ENCODE results near the gene CCDC112.

Gene CCDC112

DNA sequence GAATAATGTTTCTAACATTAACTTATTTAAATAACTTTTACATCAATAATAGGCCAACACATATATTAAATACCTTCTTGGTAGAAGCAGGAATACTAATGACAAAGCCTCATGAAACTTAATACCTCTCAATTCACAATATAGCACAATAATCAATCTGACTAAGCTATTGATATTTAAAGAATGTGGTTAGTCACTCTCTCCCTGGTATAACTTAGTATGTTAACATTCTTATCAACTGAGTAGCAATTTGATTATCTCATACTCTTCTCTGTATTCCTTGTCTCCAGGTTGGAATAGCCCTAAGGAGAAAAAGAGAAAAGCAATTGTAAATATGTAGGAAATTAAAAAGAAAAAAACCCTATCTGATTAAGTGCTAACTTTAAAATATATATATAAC is 28.8 kb downstream of the CCDC112 start:
- no peak for TF ChIP-seq PPARA (CRISPR knock-in tag; IDR thresholded peaks at IDR 0.05; ENCODE audit: borderline replicate concordance)
- TF ChIP-seq ISL1 (CRISPR knock-in tag; IDR thresholded peaks at IDR 0.05): 0 out of 2 replicates have a peak, but pooled peaks have one; percentile 23
- ATAC-seq: no peak

DNA sequence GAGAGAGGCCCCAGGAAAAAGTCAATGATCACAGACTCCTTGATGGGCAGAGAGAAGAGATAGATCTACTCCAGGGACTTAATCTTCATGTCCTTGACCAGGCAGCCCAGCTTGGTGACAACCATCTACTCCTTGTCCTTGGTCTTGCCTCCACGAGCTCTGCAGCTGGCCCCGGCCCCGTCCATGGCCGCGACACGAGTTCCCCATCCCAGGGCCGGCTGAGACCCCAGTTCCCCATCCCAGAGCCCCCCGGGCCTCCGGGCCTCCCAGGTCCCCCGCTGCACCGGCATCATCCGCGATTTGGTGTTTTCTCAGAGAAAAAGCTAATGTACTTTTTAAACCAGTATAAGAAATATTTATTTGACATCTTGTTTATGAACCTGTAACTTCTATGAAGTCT is 31.2 kb downstream of the CCDC112 start:
- TF ChIP-seq OSR1 (CRISPR knock-in tag; IDR thresholded peaks at IDR 0.05) (no peak), SNAI2 (CRISPR knock-in tag; IDR thresholded peaks at IDR 0.05) (no peak), PPARA (CRISPR knock-in tag; IDR thresholded peaks at IDR 0.05; ENCODE audit: borderline replicate concordance) (no peak), CSDC2 (CRISPR knock-in tag; IDR thresholded peaks at IDR 0.05) (no peak), ZNF8 (CRISPR knock-in tag; IDR thresholded peaks at IDR 0.05) (no peak), TCF4 (CRISPR knock-in tag; IDR thresholded peaks at IDR 0.05; ENCODE audit: borderline replicate concordance) (no peak), ZNF70 (CRISPR knock-in tag; IDR thresholded peaks at IDR 0.05) (no peak), ZFP30 (CRISPR knock-in tag; IDR thresholded peaks at IDR 0.05) (no peak), ZFP3 (CRISPR knock-in tag; IDR thresholded peaks at IDR 0.05) (no peak), ZC3H10 (CRISPR knock-in tag; IDR thresholded peaks at IDR 0.05) (no peak), ZNF565 (CRISPR knock-in tag; conservative IDR thresholded peaks at IDR 0.05; ENCODE audit: low read depth) (no peak), BACH2 (CRISPR knock-in tag; IDR thresholded peaks at IDR 0.05; ENCODE audit: borderline replicate concordance) (no peak), ESRRG (CRISPR knock-in tag; IDR thresholded peaks at IDR 0.05) (no peak)
- TF ChIP-seq, protein P1, sequence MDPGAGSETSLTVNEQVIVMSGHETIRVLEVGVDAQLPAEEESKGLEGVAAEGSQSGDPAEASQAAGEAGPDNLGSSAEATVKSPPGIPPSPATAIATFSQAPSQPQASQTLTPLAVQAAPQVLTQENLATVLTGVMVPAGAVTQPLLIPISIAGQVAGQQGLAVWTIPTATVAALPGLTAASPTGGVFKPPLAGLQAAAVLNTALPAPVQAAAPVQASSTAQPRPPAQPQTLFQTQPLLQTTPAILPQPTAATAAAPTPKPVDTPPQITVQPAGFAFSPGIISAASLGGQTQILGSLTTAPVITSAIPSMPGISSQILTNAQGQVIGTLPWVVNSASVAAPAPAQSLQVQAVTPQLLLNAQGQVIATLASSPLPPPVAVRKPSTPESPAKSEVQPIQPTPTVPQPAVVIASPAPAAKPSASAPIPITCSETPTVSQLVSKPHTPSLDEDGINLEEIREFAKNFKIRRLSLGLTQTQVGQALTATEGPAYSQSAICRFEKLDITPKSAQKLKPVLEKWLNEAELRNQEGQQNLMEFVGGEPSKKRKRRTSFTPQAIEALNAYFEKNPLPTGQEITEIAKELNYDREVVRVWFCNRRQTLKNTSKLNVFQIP (CRISPR knock-in tag; IDR thresholded peaks at IDR 0.05; ENCODE audit: borderline replicate concordance, low read depth): no peak
- TF ChIP-seq, protein P2, sequence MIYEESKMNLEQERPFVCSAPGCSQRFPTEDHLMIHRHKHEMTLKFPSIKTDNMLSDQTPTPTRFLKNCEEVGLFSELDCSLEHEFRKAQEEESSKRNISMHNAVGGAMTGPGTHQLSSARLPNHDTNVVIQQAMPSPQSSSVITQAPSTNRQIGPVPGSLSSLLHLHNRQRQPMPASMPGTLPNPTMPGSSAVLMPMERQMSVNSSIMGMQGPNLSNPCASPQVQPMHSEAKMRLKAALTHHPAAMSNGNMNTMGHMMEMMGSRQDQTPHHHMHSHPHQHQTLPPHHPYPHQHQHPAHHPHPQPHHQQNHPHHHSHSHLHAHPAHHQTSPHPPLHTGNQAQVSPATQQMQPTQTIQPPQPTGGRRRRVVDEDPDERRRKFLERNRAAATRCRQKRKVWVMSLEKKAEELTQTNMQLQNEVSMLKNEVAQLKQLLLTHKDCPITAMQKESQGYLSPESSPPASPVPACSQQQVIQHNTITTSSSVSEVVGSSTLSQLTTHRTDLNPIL (CRISPR knock-in tag; IDR thresholded peaks at IDR 0.05; ENCODE audit: low read depth): no peak
- TF ChIP-seq, protein P3, sequence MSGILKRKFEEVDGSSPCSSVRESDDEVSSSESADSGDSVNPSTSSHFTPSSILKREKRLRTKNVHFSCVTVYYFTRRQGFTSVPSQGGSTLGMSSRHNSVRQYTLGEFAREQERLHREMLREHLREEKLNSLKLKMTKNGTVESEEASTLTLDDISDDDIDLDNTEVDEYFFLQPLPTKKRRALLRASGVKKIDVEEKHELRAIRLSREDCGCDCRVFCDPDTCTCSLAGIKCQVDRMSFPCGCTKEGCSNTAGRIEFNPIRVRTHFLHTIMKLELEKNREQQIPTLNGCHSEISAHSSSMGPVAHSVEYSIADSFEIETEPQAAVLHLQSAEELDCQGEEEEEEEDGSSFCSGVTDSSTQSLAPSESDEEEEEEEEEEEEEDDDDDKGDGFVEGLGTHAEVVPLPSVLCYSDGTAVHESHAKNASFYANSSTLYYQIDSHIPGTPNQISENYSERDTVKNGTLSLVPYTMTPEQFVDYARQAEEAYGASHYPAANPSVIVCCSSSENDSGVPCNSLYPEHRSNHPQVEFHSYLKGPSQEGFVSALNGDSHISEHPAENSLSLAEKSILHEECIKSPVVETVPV (CRISPR knock-in tag; IDR thresholded peaks at IDR 0.05): no peak
- TF ChIP-seq, protein P4, sequence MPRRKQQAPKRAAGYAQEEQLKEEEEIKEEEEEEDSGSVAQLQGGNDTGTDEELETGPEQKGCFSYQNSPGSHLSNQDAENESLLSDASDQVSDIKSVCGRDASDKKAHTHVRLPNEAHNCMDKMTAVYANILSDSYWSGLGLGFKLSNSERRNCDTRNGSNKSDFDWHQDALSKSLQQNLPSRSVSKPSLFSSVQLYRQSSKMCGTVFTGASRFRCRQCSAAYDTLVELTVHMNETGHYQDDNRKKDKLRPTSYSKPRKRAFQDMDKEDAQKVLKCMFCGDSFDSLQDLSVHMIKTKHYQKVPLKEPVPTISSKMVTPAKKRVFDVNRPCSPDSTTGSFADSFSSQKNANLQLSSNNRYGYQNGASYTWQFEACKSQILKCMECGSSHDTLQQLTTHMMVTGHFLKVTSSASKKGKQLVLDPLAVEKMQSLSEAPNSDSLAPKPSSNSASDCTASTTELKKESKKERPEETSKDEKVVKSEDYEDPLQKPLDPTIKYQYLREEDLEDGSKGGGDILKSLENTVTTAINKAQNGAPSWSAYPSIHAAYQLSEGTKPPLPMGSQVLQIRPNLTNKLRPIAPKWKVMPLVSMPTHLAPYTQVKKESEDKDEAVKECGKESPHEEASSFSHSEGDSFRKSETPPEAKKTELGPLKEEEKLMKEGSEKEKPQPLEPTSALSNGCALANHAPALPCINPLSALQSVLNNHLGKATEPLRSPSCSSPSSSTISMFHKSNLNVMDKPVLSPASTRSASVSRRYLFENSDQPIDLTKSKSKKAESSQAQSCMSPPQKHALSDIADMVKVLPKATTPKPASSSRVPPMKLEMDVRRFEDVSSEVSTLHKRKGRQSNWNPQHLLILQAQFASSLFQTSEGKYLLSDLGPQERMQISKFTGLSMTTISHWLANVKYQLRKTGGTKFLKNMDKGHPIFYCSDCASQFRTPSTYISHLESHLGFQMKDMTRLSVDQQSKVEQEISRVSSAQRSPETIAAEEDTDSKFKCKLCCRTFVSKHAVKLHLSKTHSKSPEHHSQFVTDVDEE (CRISPR knock-in tag; IDR thresholded peaks at IDR 0.05): no peak
- ATAC-seq: no peak

DNA sequence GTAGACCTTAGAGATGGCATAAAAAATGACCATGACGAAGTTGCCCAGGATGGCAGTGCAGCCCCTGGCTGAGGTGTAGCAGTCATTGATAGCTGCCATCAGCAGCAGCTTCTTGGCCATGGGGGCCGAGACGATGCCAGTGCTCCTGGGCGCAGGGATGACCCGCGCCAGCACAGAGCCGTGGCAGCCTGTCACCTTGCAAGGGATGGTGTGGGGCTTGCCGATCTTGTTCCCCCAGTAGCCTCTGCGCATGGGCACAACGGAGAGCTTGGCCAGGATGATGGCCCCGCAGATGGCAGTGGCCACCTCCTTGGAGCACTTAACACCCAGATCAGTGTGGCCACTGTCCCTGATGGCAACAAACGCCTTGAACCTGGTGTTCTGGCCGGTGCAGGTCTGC is 31.7 kb downstream of the CCDC112 start:
- TF ChIP-seq, protein P3 (CRISPR knock-in tag; IDR thresholded peaks at IDR 0.05): no peak
- TF ChIP-seq BACH2 (CRISPR knock-in tag; IDR thresholded peaks at IDR 0.05; ENCODE audit: borderline replicate concordance): no peak
- TF ChIP-seq PPARA (CRISPR knock-in tag; IDR thresholded peaks at IDR 0.05; ENCODE audit: borderline replicate concordance): no peak
- TF ChIP-seq, protein P2 (CRISPR knock-in tag; IDR thresholded peaks at IDR 0.05; ENCODE audit: low read depth): no peak
- no peak for TF ChIP-seq OSR1 (CRISPR knock-in tag; IDR thresholded peaks at IDR 0.05)
- no peak for TF ChIP-seq ZNF70 (CRISPR knock-in tag; IDR thresholded peaks at IDR 0.05)
- TF ChIP-seq ZNF565 (CRISPR knock-in tag; conservative IDR thresholded peaks at IDR 0.05; ENCODE audit: low read depth): no peak
- TF ChIP-seq ZFP30 (CRISPR knock-in tag; IDR thresholded peaks at IDR 0.05): no peak
- TF ChIP-seq RARB (CRISPR knock-in tag; IDR thresholded peaks at IDR 0.05): no peak
- TF ChIP-seq ISL1 (CRISPR knock-in tag; IDR thresholded peaks at IDR 0.05): no peak
- TF ChIP-seq GLIS3 (CRISPR knock-in tag; IDR thresholded peaks at IDR 0.05): no peak
- TF ChIP-seq ARNTL (CRISPR knock-in tag; IDR thresholded peaks at IDR 0.05; ENCODE audit: borderline replicate concordance, low read depth): no peak
- TF ChIP-seq ESRRG (CRISPR knock-in tag; IDR thresholded peaks at IDR 0.05): no peak
- TF ChIP-seq ZNF8 (CRISPR knock-in tag; IDR thresholded peaks at IDR 0.05): no peak
- no peak for TF ChIP-seq CSDC2 (CRISPR knock-in tag; IDR thresholded peaks at IDR 0.05)
- TF ChIP-seq, protein P4 (CRISPR knock-in tag; IDR thresholded peaks at IDR 0.05): no peak
- no peak for TF ChIP-seq ZC3H10 (CRISPR knock-in tag; IDR thresholded peaks at IDR 0.05)
- no peak for TF ChIP-seq TCF4 (CRISPR knock-in tag; IDR thresholded peaks at IDR 0.05; ENCODE audit: borderline replicate concordance)
- TF ChIP-seq SNAI2 (CRISPR knock-in tag; IDR thresholded peaks at IDR 0.05): no peak
- TF ChIP-seq TOX (CRISPR knock-in tag; IDR thresholded peaks at IDR 0.05; ENCODE audit: borderline replicate concordance): no peak
- ATAC-seq: no peak

Data from SK-N-SH treated with all-trans-retinoic acid at 6 μM for 48 hours (cell line).